RWPE1 (cell line): ENCODE results near the gene CCND2.

Source experiments
- CTCF ChIA-PET: fragments of 350-600 bp; sonication (Branson Sonifier 250); formaldehyde crosslinking; extraction: SDS; loops from one replicate; lab custom pipeline; 2021; lab: Yijun Ruan, JAX
- POLR2A ChIA-PET: fragments of 400-600 bp; formaldehyde crosslinking; extraction: SDS; loops from one replicate; lab custom pipeline; 2020; ENCODE audit warnings: antibody characterized with exemption; ENCODE audit not compliant: low non-redundant PET; lab: Yijun Ruan, JAX
- DNase-seq: peaks from one replicate; pipeline ENCODE4 v3.0.0; 2012; ENCODE audit warnings: low spot score
- H3K27ac ChIP-seq: fragments of 450-650 bp; 2 replicates; pipeline ENCODE4 v1.5.1; 2017
- TF ChIP-seq, protein P1 (sequence below): fragments of 450-650 bp; conservative IDR thresholded peaks from 2 replicates; pipeline ENCODE4 v1.5.1; 2017; ENCODE audit warnings: low read depth, mild to moderate bottlenecking

Gene CCND2

DNA sequence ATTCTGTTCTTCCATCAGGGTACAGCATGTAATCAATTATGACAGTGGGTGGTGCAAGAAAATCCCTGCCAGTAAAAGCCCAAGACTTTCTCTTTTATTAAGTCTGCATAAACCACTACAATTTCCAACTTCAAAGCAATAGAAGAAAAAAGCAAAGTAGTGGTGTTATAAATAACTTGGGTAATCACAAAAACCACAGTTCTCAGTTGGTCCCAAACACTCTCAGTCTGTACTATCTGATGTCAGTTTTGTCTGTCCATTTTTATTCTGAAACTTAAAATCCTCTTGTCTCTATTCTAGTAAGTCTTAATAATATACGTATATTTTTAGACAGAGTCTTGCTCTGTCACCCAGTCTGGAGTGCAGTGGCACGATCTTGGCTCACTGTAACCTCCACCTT lies 38.7 kb downstream of the CCND2 start:
- no peak for DNase-seq
- ChIA-PET CTCF (no interaction called here), POLR2A (no interaction called here)
- TF ChIP-seq, protein P1, sequence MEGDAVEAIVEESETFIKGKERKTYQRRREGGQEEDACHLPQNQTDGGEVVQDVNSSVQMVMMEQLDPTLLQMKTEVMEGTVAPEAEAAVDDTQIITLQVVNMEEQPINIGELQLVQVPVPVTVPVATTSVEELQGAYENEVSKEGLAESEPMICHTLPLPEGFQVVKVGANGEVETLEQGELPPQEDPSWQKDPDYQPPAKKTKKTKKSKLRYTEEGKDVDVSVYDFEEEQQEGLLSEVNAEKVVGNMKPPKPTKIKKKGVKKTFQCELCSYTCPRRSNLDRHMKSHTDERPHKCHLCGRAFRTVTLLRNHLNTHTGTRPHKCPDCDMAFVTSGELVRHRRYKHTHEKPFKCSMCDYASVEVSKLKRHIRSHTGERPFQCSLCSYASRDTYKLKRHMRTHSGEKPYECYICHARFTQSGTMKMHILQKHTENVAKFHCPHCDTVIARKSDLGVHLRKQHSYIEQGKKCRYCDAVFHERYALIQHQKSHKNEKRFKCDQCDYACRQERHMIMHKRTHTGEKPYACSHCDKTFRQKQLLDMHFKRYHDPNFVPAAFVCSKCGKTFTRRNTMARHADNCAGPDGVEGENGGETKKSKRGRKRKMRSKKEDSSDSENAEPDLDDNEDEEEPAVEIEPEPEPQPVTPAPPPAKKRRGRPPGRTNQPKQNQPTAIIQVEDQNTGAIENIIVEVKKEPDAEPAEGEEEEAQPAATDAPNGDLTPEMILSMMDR = no peak
- H3K27ac ChIP-seq = no peak overlapping the region

DNA sequence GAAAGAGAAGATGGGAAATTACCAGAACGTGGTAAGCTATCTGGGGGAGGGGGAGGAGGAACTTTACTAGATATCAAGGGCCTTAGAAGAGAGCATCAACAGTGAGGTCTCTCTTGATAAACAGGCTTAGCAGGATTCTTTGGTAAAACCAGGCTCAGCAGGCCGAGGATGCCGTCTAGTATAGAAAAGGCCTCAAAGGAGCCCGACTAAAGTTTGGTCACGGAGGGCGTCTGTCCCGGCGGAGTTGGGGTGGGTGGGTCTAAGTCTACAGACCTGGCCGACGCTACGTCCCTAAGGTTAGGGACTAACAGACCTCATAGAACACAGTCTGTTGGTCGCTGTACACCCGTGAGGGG lies 46.9 kb downstream of the CCND2 start:
- ChIA-PET POLR2A (no interaction called here), CTCF (interaction anchor here (0.6 kb wide), 1 partner anchor 21 kb away, joined by 4 read pairs; no protein-coding TSS in a partner anchor)
- no peak for DNase-seq
- TF ChIP-seq, protein P1 = no peak
- H3K27ac ChIP-seq = peak overlapping the region; percentile 75

DNA sequence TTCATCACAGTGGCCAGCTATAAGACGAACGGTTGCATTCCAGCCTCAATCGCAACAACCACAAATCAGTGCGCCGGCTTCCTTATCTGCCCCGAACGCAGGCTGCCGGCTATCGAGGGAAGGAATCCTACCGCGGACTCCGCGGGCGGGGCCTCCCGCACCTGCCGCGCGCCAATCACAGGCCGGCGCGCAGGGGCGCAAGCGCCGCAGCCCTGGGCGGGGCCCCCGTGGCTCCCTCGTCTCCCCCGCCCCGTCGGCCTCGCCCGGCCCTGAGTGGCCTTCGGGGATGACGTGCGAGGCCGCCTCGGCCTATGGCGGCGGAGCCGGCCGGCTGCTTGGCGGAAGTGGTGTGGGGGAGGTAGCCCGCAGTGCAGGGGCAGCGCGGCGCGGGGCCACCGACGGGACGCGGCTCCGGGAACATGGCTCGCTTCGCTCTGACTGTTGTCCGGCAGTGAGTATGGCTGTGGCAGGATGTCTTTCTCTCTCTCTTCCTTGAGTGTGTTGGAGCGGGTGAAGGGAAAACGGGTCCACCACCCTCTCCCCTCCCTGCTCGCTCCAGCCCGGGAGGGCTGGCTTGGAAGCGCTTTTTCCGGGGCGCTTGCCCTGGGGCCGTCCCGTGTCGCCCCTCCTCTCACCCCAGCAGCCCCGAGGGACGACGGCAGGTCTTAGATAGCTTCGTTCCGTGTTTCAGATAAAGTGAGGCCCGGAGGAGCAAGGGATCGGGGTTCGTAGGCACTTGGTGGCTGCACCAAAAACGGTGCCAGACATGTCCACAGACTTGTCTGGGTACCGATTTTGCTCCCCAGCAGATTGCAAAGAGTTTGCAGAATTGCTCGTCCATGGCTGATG lies 47.5 kb downstream of the CCND2 start, which contains the start of gene TIGAR:
Gene TIGAR (plus strand): TSS at position 361 of the 849 bp plus-strand sequence. CDS start 59 bp downstream, at position 420.
- TF ChIP-seq, protein P1 = no peak
- peak; percentile 96 for DNase-seq
- peak within 1 kb of the TSS; percentile 75 for H3K27ac ChIP-seq
- CTCF ChIA-PET = interaction anchor here (0.6 kb wide), 1 partner anchor 22 kb away, joined by 4 read pairs; no protein-coding TSS in a partner anchor
- POLR2A ChIA-PET = interaction anchor here (0.9 kb wide), 1 partner anchor 129 kb away, joined by 3 read pairs; no protein-coding TSS in a partner anchor

DNA sequence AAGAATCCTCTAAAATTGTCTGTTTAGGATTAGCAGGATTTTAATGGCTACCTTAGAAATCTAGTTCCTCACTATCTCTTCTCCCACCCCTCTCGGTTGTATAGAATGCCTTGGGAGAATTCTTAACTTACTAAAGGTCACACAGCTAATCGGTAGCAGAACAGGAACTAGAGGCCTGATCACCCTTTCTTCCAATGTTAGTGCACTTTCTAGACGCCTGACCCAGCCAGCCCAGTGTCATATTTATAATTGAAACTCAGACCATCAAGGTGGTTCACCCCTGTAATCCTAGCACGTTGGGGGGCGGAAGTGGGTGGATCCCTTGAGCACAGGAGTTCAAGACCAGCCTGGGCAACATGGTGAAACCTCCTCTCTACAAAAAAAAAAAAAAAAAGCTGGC lies 49.2 kb downstream of the CCND2 start:
- no peak overlapping the region for H3K27ac ChIP-seq
- TF ChIP-seq, protein P1 = no peak
- no peak for DNase-seq
- ChIA-PET POLR2A (no interaction called here), CTCF (interaction anchor here (0.6 to 1.0 kb wide), 2 partner anchors 15 to 31 kb away, joined by 5 to 6 read pairs; no protein-coding TSS in a partner anchor)
